Endothelial cell of umbilical vein (primary cell): Measurements from ENCODE around the gene GXYLT2. TPM values are rescaled to one million over a fixed set of nuclear protein-coding genes. Genes with fewer than 3 reads are reported as not detected.

Source experiments
- BruUV-seq: library from RNA; stranded (reverse); fragments of 400-500 nt; replicated peaks from 2 replicates; lab custom pipeline; 2021; lab: Mats Ljungman, UMichigan
- CTCF ChIA-PET: fragments of 300-600, 350-600 bp; sonication (Branson Sonifier 250); formaldehyde crosslinking; loops from one replicate; lab custom pipeline; 2021; ENCODE audit warnings: antibody characterized with exemption, inconsistent platforms; lab: Charles Lee
- POLR2A ChIA-PET: fragments of 300-600, 350-600 bp; sonication (Branson Sonifier 250); formaldehyde crosslinking; loops from one replicate; lab custom pipeline; 2021; ENCODE audit warnings: antibody characterized with exemption, inconsistent platforms; lab: Charles Lee
- DNase-seq: peaks from one replicate; pipeline ENCODE4 v3.0.0-alpha.2; 2011; ENCODE audit warnings: low read depth, low spot score
- FAIRE-seq: peaks from 2 replicates; lab custom pipeline; 2011; peaks lifted over from hg19 to GRCh38; lab: Jason Lieb, UNC
- H2AFZ ChIP-seq: 2 replicates; pipeline ENCODE4 v1.6.0; 2012; ENCODE audit warnings: low read depth, low read length, control low read depth, inconsistent platforms
- H3K27ac ChIP-seq: 2 replicates; pipeline ENCODE4 v1.5.1; 2011; ENCODE audit warnings: low read depth, mild to moderate bottlenecking, control low read depth, low read length, moderate library complexity; ENCODE audit not compliant: insufficient read depth
- H3K27me3 ChIP-seq, 2 experiments: 2 replicates each; pipeline versions ENCODE4 v1.6.0 to v1.6.1; 2011; ENCODE audit warnings: low read length in 2 of 2, mixed read lengths in 1 of 2; ENCODE audit not compliant: control insufficient read depth in 2 of 2, insufficient read depth in 2 of 2
- H3K36me3 ChIP-seq, 2 experiments: 2 replicates in 1 of 2; 3 replicates in 1 of 2; pipeline ENCODE4 v1.5.1; 2011; ENCODE audit warnings: low read length in 2 of 2, mild to moderate bottlenecking in 1 of 2, moderate library complexity in 1 of 2; ENCODE audit not compliant: control insufficient read depth in 2 of 2, insufficient read depth in 2 of 2; ENCODE audit errors: extremely low read depth in 1 of 2
- H3K4me1 ChIP-seq: 3 replicates; pipeline ENCODE4 v1.5.1; 2011; ENCODE audit warnings: mild to moderate bottlenecking, low read length; ENCODE audit not compliant: control insufficient read depth, insufficient read depth; ENCODE audit errors: extremely low read depth
- H3K4me2 ChIP-seq: 2 replicates; pipeline ENCODE4 v1.6.1; 2011; ENCODE audit warnings: low read length, control low read depth, mixed read lengths; ENCODE audit not compliant: insufficient read depth
- H3K4me3 ChIP-seq, 3 experiments: fragments of 200-600 bp in 1 of 3; sonication (generic), shearing (Covaris generic) in 1 of 3; replicated peaks in 1 of 3; 2 replicates each; pipeline ENCODE4 v1.5.1; 2011 to 2016; ENCODE audit warnings: control low read depth in 3 of 3, low read length in 3 of 3, mild to moderate bottlenecking in 2 of 3, inconsistent platforms in 1 of 3, low read depth in 1 of 3, moderate library complexity in 1 of 3; ENCODE audit not compliant: insufficient read depth in 1 of 3
- H3K79me2 ChIP-seq: 2 replicates; pipeline ENCODE4 v1.6.0; 2012; ENCODE audit warnings: low read length, inconsistent platforms; ENCODE audit not compliant: control insufficient read depth, insufficient read depth
- H3K9ac ChIP-seq: replicated peaks from 2 replicates; pipeline ENCODE3; 2011; ENCODE audit warnings: low read length, control low read depth; ENCODE audit not compliant: insufficient read depth; ENCODE audit errors: extremely low read depth
- H3K9me1 ChIP-seq: replicated peaks from 3 replicates; pipeline ENCODE4 v1.6.0; 2011; ENCODE audit warnings: mild to moderate bottlenecking, low read length; ENCODE audit not compliant: control insufficient read depth, insufficient read depth; ENCODE audit errors: extremely low read depth
- H3K9me3 ChIP-seq: replicated peaks from 2 replicates; pipeline ENCODE4 v1.5.1; 2012; ENCODE audit warnings: low read length, inconsistent platforms; ENCODE audit not compliant: control insufficient read depth, insufficient read depth
- H4K20me1 ChIP-seq: replicated peaks from 2 replicates; pipeline ENCODE3; 2011; ENCODE audit warnings: mild to moderate bottlenecking, low read length; ENCODE audit not compliant: control insufficient read depth, insufficient read depth; ENCODE audit errors: extremely low read depth
- EZH2 ChIP-seq: IDR thresholded peaks from 2 replicates; pipeline ENCODE4 v1.6.1; 2012; ENCODE audit warnings: borderline replicate concordance, low read depth, mild to moderate bottlenecking, moderate library complexity, low read length, inconsistent platforms; ENCODE audit not compliant: severe bottlenecking
- FOS ChIP-seq: IDR thresholded peaks from 2 replicates; pipeline ENCODE4 v1.6.1; 2011; ENCODE audit warnings: mild to moderate bottlenecking, low read length, moderate library complexity, borderline replicate concordance; ENCODE audit not compliant: insufficient read depth
- GATA2 ChIP-seq: IDR thresholded peaks from 2 replicates; pipeline ENCODE4 v1.7.0; 2011; ENCODE audit warnings: low read depth, mild to moderate bottlenecking, moderate library complexity, mixed read lengths, low read length; ENCODE audit not compliant: insufficient read length, insufficient read depth
- JUN ChIP-seq: IDR thresholded peaks from 2 replicates; pipeline ENCODE4 v1.6.1; 2011; ENCODE audit warnings: borderline replicate concordance, low read depth; ENCODE audit not compliant: insufficient read length, insufficient read depth
- MYC ChIP-seq: IDR thresholded peaks from one replicate; pipeline ENCODE4 v1.6.1; 2011; ENCODE audit warnings: mild to moderate bottlenecking, low read depth, low read length
- POLR2A ChIP-seq: IDR thresholded peaks from 2 replicates; pipeline ENCODE4 v1.6.1; 2012; ENCODE audit warnings: low read depth, mild to moderate bottlenecking, control low read depth, low read length
- POLR2AphosphoS5 ChIP-seq: IDR thresholded peaks from 2 replicates; pipeline ENCODE4 v1.6.1; 2012; ENCODE audit warnings: low read depth, mild to moderate bottlenecking, control low read depth, low read length, moderate library complexity; ENCODE audit not compliant: insufficient read depth
- dilution Hi-C: fragments of 300-500 bp; cut with MboI; formaldehyde crosslinking; loops from one replicate; pipeline ENCODE4 v1.15.0; 2019; ENCODE audit warnings: low sequenced_read_pairs; ENCODE audit not compliant: extremely low pct_ligation_motif_present
- intact Hi-C: fragments of 100-400 bp; cut with micrococcal nuclease; formaldehyde crosslinking; loops from one replicate; pipeline ENCODE4 v1.10.0; 2022
- polyA plus RNA-seq, 4 experiments: library from polyadenylated mRNA; depleted of rRNA in 3 of 4; stranded (reverse) in 3 of 4; unstranded in 1 of 4; fragments of >200 nt; gene quantifications; 2 replicates each; pipeline versions ENCODE4 v1.2.1 to v1.2.3, GENCODE V29; 2011 to 2012; ENCODE audit warnings: missing spikeins in 1 of 4
- total RNA-seq: library from RNA; stranded (reverse); gene quantifications from 2 replicates; pipeline ENCODE4 v1.2.3, GENCODE V29; 2021
- TF ChIP-seq, protein P1 (sequence below), 2 donors: IDR thresholded peaks; 1 replicate in 1 of 2; 2 replicates in 1 of 2; pipeline ENCODE4 v1.5.1; 2011; ENCODE audit warnings: low read length in 2 of 2, mild to moderate bottlenecking in 2 of 2, moderate library complexity in 2 of 2, control low read depth in 1 of 2, inconsistent platforms in 1 of 2, low read depth in 1 of 2; ENCODE audit not compliant: insufficient read depth in 1 of 2; ENCODE audit errors: extremely low read depth in 1 of 2
- TF ChIP-seq, protein P2 (sequence below): IDR thresholded peaks from 2 replicates; pipeline ENCODE4 v1.6.1; 2011; ENCODE audit not compliant: insufficient read depth, insufficient read length

Gene GXYLT2
- total and polyA plus RNA-seq, 2 donors (not counting 3 experiments of a cell fraction or from before 2014, with no cell fraction given) = 0.07 to 0.24 TPM

DNA sequence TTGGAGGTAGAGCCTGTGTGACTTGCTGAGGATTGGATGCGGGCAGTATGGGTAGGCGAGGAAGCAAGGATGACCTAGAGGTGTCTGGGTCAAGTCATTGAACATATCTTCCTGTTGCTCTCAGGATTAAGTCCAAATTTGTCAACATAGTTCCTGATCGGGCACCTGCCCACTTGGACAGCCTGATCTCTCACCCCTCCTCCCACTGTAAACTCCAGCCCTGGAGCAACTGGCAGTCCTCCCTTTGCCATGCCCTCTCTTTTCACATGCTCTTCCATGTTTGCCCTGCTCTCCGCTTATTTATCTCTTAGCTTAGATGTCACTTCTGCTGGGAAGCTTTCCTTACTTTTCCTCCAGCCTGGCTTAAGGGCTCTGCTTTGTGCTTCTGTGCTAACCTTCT lies 61.2 kb downstream of the GXYLT2 start:
- intact Hi-C loops = no loop called here
- H3K9me3 ChIP-seq = no peaks in the 10 kb centered on the region
- dilution Hi-C loops = no loop called here

More for the DNA sequence above, 61.2 kb downstream of the GXYLT2 start:
- no peak for TF ChIP-seq POLR2A
- TF ChIP-seq MYC = no peak
- TF ChIP-seq GATA2 = no peak
- no peak for TF ChIP-seq POLR2AphosphoS5
- TF ChIP-seq FOS = no peak
- no peak for TF ChIP-seq EZH2
- TF ChIP-seq, protein P1, sequence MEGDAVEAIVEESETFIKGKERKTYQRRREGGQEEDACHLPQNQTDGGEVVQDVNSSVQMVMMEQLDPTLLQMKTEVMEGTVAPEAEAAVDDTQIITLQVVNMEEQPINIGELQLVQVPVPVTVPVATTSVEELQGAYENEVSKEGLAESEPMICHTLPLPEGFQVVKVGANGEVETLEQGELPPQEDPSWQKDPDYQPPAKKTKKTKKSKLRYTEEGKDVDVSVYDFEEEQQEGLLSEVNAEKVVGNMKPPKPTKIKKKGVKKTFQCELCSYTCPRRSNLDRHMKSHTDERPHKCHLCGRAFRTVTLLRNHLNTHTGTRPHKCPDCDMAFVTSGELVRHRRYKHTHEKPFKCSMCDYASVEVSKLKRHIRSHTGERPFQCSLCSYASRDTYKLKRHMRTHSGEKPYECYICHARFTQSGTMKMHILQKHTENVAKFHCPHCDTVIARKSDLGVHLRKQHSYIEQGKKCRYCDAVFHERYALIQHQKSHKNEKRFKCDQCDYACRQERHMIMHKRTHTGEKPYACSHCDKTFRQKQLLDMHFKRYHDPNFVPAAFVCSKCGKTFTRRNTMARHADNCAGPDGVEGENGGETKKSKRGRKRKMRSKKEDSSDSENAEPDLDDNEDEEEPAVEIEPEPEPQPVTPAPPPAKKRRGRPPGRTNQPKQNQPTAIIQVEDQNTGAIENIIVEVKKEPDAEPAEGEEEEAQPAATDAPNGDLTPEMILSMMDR (IDR thresholded peaks at IDR 0.05; ENCODE audit: extremely low read depth in 1 of 2, insufficient read depth in 1 of 2, low read depth in 1 of 2, low read length in 2 of 2) = no peak
- TF ChIP-seq, protein P2, sequence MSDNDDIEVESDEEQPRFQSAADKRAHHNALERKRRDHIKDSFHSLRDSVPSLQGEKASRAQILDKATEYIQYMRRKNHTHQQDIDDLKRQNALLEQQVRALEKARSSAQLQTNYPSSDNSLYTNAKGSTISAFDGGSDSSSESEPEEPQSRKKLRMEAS = no peak
- no peak for TF ChIP-seq JUN
- Histone ChIP-seq H3K36me3 (no peaks in the 10 kb centered on the region), H2AFZ (no peak overlapping the region), H3K4me2 (no peak overlapping the region), H4K20me1 (no peaks in the 10 kb centered on the region), H3K79me2 (no peaks in the 10 kb centered on the region), H3K27me3 (no peaks in the 10 kb centered on the region), H3K27ac (no peak overlapping the region), H3K9ac (no peak overlapping the region), H3K4me1 (peaks cover 8% of the 10 kb centered on the region), H3K4me3 (no peak overlapping the region), H3K9me1 (no peaks in the 10 kb centered on the region)
- FAIRE-seq = no peak
- ChIA-PET POLR2A (no interaction called here), CTCF (no interaction called here)
- no TSS peak for BruUV-seq
- no peak for DNase-seq
